Parathyroid adenoma (tissue), 2 donors: ENCODE measurements around the gene CDK5RAP2.

Experiments
- H2AFZ ChIP-seq: fragments of 300-600 bp; sonication (generic); one replicate; pipeline ENCODE4 v1.7.0; 2017; ENCODE audit warnings: antibody characterized with exemption, mild to moderate bottlenecking
- H3K27ac ChIP-seq: fragments of 300-600 bp; sonication (generic); one replicate; pipeline ENCODE4 v1.7.0; 2017
- H3K27me3 ChIP-seq: fragments of 300-600 bp; sonication (generic); one replicate; pipeline ENCODE4 v1.7.0; 2017; ENCODE audit warnings: low read length; ENCODE audit not compliant: control insufficient read depth, insufficient read depth
- H3K36me3 ChIP-seq: fragments of 300-600 bp; sonication (generic); one replicate; pipeline ENCODE4 v1.7.0; 2017; ENCODE audit warnings: low read length; ENCODE audit not compliant: control insufficient read depth, insufficient read depth
- H3K4me1 ChIP-seq: fragments of 300-600 bp; sonication (generic); one replicate; pipeline ENCODE4 v1.7.0; 2017; ENCODE audit warnings: control low read depth
- H3K4me2 ChIP-seq: fragments of 300-600 bp; sonication (generic); one replicate; pipeline ENCODE4 v1.7.0; 2017; ENCODE audit warnings: low read length
- H3K4me3 ChIP-seq: fragments of 300-600 bp; sonication (generic); one replicate; pipeline ENCODE4 v1.7.0; 2017; ENCODE audit warnings: low read depth, low read length
- H3K79me2 ChIP-seq: fragments of 300-600 bp; sonication (generic); one replicate; pipeline ENCODE4 v1.7.0; 2017; ENCODE audit warnings: control low read depth
- H3K9ac ChIP-seq: fragments of 300-600 bp; sonication (generic); one replicate; pipeline ENCODE4 v1.7.0; 2017; ENCODE audit warnings: mild to moderate bottlenecking
- H3K9me3 ChIP-seq: fragments of 300-600 bp; sonication (generic); one replicate; pipeline ENCODE4 v1.7.0; 2017; ENCODE audit warnings: low read length; ENCODE audit not compliant: control insufficient read depth
- TF ChIP-seq, protein P1 (sequence below): fragments of 300-600 bp; sonication (generic); IDR thresholded peaks from one replicate; pipeline ENCODE4 v1.7.0; 2017; ENCODE audit warnings: antibody characterized with exemption, mild to moderate bottlenecking
- donor health status: primary hyperparathyroidism.

Gene CDK5RAP2

DNA sequence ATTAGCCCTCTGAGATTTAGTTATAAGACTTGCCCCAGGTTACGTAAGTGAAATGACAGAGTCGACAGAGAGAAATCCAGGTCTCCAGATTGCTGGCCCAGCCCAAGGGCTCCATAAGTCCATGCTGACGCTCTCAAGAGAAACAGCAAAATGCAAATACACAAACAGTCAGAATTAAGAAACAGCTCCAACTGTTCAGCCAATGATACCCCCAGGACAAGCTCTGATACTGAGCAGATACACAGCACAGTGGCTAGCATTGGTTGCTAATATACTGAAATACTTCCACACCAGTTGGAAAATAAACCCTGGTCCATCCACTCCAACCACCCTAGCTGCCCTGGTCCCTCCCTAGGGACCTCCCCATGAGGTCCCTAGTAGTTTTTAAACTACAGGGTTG is 94.2 kb downstream of the CDK5RAP2 start:
- no peaks in the 10 kb centered on the region for H3K36me3 ChIP-seq
- TF ChIP-seq, protein P1, sequence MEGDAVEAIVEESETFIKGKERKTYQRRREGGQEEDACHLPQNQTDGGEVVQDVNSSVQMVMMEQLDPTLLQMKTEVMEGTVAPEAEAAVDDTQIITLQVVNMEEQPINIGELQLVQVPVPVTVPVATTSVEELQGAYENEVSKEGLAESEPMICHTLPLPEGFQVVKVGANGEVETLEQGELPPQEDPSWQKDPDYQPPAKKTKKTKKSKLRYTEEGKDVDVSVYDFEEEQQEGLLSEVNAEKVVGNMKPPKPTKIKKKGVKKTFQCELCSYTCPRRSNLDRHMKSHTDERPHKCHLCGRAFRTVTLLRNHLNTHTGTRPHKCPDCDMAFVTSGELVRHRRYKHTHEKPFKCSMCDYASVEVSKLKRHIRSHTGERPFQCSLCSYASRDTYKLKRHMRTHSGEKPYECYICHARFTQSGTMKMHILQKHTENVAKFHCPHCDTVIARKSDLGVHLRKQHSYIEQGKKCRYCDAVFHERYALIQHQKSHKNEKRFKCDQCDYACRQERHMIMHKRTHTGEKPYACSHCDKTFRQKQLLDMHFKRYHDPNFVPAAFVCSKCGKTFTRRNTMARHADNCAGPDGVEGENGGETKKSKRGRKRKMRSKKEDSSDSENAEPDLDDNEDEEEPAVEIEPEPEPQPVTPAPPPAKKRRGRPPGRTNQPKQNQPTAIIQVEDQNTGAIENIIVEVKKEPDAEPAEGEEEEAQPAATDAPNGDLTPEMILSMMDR = no peak
- no peak overlapping the region for H3K27ac ChIP-seq

DNA sequence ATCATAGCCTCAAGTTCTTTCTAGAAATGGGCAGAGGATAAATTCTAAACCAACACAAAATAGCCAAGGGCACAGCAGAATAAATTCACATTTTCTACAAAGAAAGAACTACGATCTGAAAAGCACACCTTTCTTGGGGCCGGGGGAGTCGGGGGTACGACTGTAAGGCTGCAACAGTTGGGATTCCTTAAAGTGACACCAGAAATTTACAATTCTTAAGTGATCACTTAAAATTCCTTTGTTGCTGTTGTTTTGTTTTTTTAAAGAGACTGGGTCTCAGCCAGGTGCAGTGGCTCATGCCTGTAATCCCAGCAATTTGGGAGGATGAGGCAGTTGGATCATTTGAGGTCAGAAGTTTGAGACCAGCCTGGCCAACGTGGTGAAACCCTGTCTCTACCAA is 95.8 kb downstream of the CDK5RAP2 start:
- Histone ChIP-seq H3K27ac (no peak overlapping the region), H3K9me3 (no peaks in the 10 kb centered on the region), H3K4me1 (no peaks in the 10 kb centered on the region), H3K27me3 (no peaks in the 10 kb centered on the region), H3K4me3 (no peak overlapping the region), H3K36me3 (no peaks in the 10 kb centered on the region), H3K79me2 (no peaks in the 10 kb centered on the region), H3K4me2 (no peak overlapping the region), H3K9ac (no peak overlapping the region), H2AFZ (no peak overlapping the region)
- TF ChIP-seq, protein P1 = no peak

More for the DNA sequence above, 94.2 kb downstream of the CDK5RAP2 start:
- Histone ChIP-seq H3K9ac (no peak overlapping the region), H3K4me1 (no peaks in the 10 kb centered on the region), H3K9me3 (no peaks in the 10 kb centered on the region), H2AFZ (no peak overlapping the region), H3K27me3 (no peaks in the 10 kb centered on the region), H3K4me3 (no peak overlapping the region), H3K4me2 (no peak overlapping the region), H3K79me2 (no peaks in the 10 kb centered on the region)

DNA sequence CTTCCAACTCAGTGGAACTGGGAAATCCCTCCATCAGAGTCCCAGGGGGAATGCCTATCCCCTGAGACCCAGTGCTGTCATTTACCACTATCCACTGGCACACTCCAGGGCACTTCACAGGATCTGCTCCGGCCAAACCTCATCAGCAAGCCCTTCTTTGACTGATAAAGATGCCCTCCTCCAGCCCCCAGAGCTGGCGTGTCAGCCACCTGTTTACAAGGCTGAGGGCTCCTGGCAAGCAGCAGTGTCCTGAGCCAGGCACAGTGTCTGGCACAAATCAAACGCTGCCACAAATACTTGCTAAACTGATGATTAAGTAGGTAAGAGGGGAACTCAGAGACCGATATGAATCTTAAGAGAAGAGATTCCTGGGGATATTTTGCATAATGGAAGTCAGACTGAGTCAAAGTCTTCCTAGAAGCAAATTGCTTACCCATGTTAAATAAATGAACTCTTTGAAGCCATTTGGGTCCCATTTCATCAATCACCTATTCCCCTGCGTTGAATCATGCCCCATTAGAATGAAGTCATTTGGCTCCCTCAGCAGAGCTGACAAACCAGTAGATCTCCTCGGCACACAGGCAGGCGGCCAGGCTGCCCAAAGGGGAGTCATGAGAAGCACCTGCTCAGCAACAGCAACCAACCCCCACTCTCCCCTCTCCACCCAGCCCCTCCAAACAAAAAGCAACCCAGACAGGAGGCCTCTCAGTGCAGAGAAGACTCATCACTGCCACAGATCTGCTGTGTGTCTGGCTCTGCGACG is 97.4 kb downstream of the CDK5RAP2 start:
- Histone ChIP-seq H3K4me3 (no peak overlapping the region), H3K27ac (no peak overlapping the region), H3K9me3 (no peaks in the 10 kb centered on the region), H3K79me2 (no peaks in the 10 kb centered on the region), H3K9ac (no peak overlapping the region), H3K27me3 (no peaks in the 10 kb centered on the region), H3K4me2 (no peak overlapping the region), H2AFZ (no peak overlapping the region), H3K4me1 (peaks cover 1% of the 10 kb centered on the region), H3K36me3 (no peaks in the 10 kb centered on the region)
- TF ChIP-seq, protein P1 = no peak

DNA sequence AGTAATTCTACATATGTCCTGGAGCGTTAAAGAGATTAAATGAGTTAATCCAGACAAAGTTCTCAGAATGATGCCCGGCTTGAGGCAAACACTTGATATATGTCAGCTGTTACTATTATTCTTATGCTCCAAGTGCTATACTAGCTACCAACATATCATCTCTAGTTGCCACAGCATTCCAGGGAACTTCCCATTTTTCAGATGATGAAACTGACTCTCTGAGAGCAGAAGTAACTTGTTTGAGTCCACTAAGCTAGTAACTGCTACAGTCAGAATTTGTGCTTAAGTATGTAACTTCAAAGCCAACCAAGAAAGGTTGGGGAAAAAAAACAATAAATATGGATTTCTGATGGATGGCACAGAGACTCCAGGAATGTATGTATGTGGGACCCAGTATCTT is 98.1 kb downstream of the CDK5RAP2 start:
- H3K79me2 ChIP-seq = no peaks in the 10 kb centered on the region
- H3K36me3 ChIP-seq = no peaks in the 10 kb centered on the region
- no peak overlapping the region for H3K27ac ChIP-seq

More for the DNA sequence above, 98.1 kb downstream of the CDK5RAP2 start:
- TF ChIP-seq, protein P1 = no peak
- Histone ChIP-seq H3K9me3 (no peaks in the 10 kb centered on the region), H2AFZ (no peak overlapping the region), H3K27me3 (no peaks in the 10 kb centered on the region), H3K4me3 (no peak overlapping the region), H3K4me2 (no peak overlapping the region), H3K9ac (no peak overlapping the region), H3K4me1 (peaks cover 6% of the 10 kb centered on the region)
